Mesothelial cell of epicardium (in vitro differentiated cells): ENCODE data around the gene CTAG1B. TPM values are rescaled to one million over a fixed set of nuclear protein-coding genes. Genes with fewer than 3 reads are reported as not detected.
"Not testable (repeated sequence)": the region's sequence is repeated elsewhere in the genome, so short reads cannot be mapped to it uniquely, and the experiment has no call there.

Experiments
- DNase-seq, 2 experiments: peaks; one replicate each; pipeline ENCODE4 v3.0.0; 2021; ENCODE audit warnings: low spot score in 2 of 2; ENCODE audit not compliant: unreplicated experiment in 2 of 2
- H3K27ac Mint-ChIP-seq: 2 replicates; pipeline ENCODE4 v1.8.0; 2021; ENCODE audit warnings: mixed read lengths
- H3K27me3 Mint-ChIP-seq: 2 replicates; pipeline ENCODE4 v1.8.0; 2021; ENCODE audit warnings: low read depth, mixed read lengths
- H3K36me3 Mint-ChIP-seq: 2 replicates; pipeline ENCODE4 v1.8.0; 2021; ENCODE audit warnings: mixed read lengths
- H3K4me1 Mint-ChIP-seq: 2 replicates; pipeline ENCODE4 v1.8.0; 2021; ENCODE audit warnings: mixed read lengths
- H3K4me3 Mint-ChIP-seq: 2 replicates; pipeline ENCODE4 v1.8.0; 2021; ENCODE audit warnings: mild to moderate bottlenecking, moderate library complexity, mixed read lengths
- H3K9me3 Mint-ChIP-seq: 2 replicates; pipeline ENCODE4 v1.8.0; 2021; ENCODE audit warnings: mixed read lengths
- total RNA-seq: library from RNA; stranded (reverse); gene quantifications from 3 replicates; pipeline ENCODE4 v1.2.1, GENCODE V29; 2021
- TF ChIP-seq, protein P1 (sequence below): fragments of 200-600 bp; sonication (generic); IDR thresholded peaks from one replicate; pipeline ENCODE4 v1.5.0; 2021; ENCODE audit warnings: antibody characterized with exemption; ENCODE audit not compliant: unreplicated experiment

CTAG1B gene
- total RNA-seq, 1 donor from 2014 or later: not detected

DNA sequence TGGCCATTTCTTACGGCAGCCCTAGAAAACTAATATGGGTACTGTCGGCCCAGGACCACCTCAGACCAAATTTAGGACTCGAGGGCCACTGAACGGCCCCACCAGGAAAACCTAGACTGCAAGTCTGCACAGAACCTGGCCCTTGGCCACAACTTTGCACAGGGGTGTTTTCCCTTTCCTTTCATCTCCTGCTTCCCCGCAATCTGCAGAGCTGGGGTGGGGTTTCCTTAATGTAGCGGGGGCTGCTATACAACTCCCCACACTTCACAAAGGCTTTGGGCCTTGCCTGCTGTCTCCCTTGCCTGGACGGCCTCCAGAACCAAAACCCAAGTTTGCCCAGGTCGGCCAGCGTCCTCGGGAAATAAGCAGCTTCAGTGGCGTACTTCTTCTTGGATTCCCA lies 11.9 kb upstream of the CTAG1B start:
- not testable (repeated sequence) for H3K4me1 Mint-ChIP-seq, H3K9me3 Mint-ChIP-seq, H3K27me3 Mint-ChIP-seq, H3K27ac Mint-ChIP-seq, H3K4me3 Mint-ChIP-seq, DNase-seq, H3K36me3 Mint-ChIP-seq

DNA sequence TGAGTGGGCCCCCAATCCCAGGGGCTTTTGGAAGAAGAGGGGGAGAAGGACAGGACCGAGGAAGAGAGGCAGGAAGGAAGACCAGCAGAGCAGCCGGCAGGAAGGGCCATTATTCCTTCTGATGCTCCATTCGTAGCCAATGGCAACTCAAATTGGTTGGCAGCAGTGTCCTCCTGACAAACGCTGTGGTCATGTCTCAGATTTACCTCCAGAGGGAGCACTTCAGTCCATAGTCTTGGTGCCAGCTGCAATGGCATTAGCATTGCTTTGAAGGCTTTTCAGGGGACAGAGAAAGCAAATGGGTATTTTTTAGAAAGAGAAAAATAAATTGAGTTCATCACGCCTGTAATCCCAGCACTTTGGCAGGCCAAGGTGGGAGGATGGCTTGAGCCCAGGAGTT lies 9.9 kb upstream of the CTAG1B start:
- H3K4me3 Mint-ChIP-seq, DNase-seq, H3K4me1 Mint-ChIP-seq, H3K27me3 Mint-ChIP-seq, H3K36me3 Mint-ChIP-seq, H3K27ac Mint-ChIP-seq, H3K9me3 Mint-ChIP-seq: not testable (repeated sequence)

DNA sequence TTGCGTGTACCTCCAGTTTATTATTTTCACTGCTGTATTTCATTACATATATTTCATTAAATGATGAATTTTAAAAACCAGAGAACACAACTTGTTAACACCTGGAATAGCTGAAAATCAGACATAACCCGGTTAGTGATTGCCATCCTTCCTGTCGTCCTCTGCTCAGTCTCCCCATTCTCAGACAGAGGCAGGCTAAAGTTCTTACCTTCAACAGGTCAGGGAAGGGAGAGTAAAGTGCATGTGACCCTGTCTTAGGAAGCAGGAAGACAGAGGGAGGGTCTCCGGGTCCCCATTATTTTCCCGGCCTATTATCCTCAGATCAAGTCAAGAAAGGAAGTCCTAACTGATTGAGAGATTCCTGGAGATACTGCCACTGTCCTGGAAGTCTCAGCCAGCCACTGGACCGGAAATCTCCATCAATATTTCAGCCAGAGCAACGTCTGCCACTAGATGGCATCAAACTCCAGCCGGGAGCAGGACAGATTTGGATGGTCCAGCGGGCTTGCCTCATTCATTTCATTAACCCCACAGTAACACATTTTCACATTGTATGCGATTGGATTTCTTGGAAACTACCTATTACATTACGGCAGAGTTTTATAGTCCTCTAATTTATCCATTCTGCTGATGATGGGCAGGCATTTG lies 1.8 kb upstream of the CTAG1B start:
- H3K9me3 Mint-ChIP-seq, H3K36me3 Mint-ChIP-seq, H3K4me3 Mint-ChIP-seq, H3K27ac Mint-ChIP-seq, H3K27me3 Mint-ChIP-seq, H3K4me1 Mint-ChIP-seq, DNase-seq: not testable (repeated sequence)

DNA sequence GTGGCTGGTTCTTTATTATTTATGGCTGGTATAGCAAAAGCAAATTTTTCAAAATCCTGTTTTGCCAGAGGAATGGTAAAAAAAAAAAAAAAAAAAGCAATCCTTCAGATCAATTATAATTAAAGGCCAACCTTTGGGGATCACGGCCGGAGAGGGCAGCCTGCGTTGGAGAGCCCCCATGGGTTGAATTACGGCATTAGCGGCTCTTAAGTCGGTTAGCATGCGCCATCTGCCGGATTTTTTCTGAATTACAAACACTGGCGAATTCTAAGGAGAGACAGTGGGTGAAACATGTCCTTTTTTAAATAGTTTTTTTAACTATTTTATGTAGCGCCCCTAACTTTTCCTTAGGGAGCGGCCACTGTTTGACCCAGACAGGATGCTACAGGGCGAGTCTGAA lies 5.5 kb downstream of the CTAG1B start:
- H3K36me3 Mint-ChIP-seq, H3K27ac Mint-ChIP-seq, H3K27me3 Mint-ChIP-seq, H3K9me3 Mint-ChIP-seq, DNase-seq, H3K4me3 Mint-ChIP-seq, H3K4me1 Mint-ChIP-seq: not testable (repeated sequence)

DNA sequence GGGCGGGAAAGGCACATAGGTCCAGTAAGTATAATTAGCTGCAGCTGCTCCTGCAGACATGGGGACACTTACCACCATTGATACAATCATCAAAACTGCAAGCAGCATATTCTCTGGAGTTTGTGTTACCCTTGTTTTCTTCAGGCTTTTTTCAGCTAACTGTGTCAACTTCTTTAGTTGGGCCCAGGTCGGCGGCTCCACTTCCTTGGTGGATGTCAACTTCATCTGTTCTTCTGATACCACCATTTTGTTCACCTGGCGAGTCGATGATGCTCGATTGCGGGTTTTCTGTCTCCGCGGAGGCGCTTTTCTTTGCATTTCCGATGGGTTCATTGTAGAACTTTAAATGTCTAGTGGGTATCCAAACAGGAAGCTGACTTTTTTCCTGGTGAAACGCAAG lies 7.9 kb downstream of the CTAG1B start:
- H3K36me3 Mint-ChIP-seq, H3K27ac Mint-ChIP-seq, H3K4me1 Mint-ChIP-seq, DNase-seq, H3K4me3 Mint-ChIP-seq: not testable (repeated sequence)
- Mint-ChIP-seq H3K9me3 (peaks cover 16% of the 10 kb centered on the region), H3K27me3 (peaks cover 19% of the 10 kb centered on the region)

DNA sequence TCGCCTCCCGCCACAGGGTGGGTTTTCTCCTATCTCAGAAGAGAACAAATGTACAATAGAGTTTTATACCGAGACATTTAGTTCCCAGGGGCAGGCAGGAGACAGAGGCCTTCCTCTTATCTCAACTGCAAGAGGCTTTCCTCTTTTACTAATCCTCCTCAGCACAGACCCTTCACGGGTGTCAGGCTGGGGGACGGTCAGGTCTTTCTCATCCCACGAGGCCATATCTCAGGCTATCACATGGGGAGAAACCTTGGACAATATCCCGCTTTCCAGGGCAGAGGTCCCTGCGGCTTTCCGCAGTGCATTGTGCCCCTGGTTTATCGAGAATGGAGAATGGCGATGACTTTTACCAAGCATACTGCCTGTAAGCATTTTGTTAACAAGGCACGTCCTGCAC lies 10.3 kb downstream of the CTAG1B start:
- peaks cover 19% of the 10 kb centered on the region for H3K9me3 Mint-ChIP-seq

DNA sequence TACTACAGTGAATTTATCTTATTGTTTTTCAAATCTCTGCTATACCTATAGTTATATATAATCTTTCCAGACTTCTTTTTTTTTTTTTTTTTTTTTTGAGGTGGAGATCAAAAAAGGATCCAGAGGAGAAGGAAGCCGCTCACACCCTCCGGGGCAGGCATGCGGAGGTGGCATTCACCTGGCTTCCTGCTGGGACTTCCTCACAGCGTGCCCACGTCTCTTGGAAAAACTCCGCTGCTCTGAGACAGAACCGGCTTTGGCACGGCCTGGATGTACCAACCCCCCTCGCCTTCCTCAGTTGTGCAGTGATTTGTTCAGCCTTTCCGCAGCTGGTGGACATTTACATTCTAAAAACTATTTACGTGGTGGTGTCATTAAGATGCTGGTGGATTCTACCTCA lies 11.1 kb downstream of the CTAG1B start:
- H3K4me1 Mint-ChIP-seq, H3K36me3 Mint-ChIP-seq, H3K4me3 Mint-ChIP-seq, H3K27ac Mint-ChIP-seq, DNase-seq: not testable (repeated sequence)
- peaks cover 18% of the 10 kb centered on the region for H3K9me3 Mint-ChIP-seq
- H3K27me3 Mint-ChIP-seq: peaks cover 34% of the 10 kb centered on the region

More for the DNA sequence above, 10.3 kb downstream of the CTAG1B start:
- not testable (repeated sequence) for DNase-seq, H3K36me3 Mint-ChIP-seq, H3K27ac Mint-ChIP-seq, H3K4me3 Mint-ChIP-seq, H3K4me1 Mint-ChIP-seq
- peaks cover 34% of the 10 kb centered on the region for H3K27me3 Mint-ChIP-seq

DNA sequence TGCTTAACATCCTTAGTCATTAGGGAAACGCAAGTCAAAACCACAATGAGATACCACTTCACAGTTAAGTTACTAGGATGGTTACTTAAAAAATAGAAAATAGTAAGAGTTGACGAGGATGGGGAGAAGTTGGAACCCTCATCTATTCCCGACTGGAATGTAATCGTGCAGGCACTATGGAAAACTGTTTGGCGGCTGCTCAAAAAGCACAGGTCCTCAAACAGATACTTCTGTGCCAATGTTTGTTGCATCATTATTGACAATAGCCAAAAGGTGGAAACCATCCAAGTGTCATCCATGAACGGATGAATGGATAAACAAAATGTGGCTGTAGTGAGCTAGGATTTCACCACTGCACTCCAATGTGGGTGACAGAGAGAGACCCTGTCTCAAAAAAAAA lies 11.7 kb downstream of the CTAG1B start:
- TF ChIP-seq, protein P1, sequence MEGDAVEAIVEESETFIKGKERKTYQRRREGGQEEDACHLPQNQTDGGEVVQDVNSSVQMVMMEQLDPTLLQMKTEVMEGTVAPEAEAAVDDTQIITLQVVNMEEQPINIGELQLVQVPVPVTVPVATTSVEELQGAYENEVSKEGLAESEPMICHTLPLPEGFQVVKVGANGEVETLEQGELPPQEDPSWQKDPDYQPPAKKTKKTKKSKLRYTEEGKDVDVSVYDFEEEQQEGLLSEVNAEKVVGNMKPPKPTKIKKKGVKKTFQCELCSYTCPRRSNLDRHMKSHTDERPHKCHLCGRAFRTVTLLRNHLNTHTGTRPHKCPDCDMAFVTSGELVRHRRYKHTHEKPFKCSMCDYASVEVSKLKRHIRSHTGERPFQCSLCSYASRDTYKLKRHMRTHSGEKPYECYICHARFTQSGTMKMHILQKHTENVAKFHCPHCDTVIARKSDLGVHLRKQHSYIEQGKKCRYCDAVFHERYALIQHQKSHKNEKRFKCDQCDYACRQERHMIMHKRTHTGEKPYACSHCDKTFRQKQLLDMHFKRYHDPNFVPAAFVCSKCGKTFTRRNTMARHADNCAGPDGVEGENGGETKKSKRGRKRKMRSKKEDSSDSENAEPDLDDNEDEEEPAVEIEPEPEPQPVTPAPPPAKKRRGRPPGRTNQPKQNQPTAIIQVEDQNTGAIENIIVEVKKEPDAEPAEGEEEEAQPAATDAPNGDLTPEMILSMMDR: no peak
- DNase-seq: no peak
- H3K4me3 Mint-ChIP-seq: no peak overlapping the region
- H3K4me1 Mint-ChIP-seq: peaks cover 1% of the 10 kb centered on the region
- peaks cover 34% of the 10 kb centered on the region for H3K27me3 Mint-ChIP-seq
- peaks cover 13% of the 10 kb centered on the region for H3K9me3 Mint-ChIP-seq
- H3K27ac Mint-ChIP-seq: no peak overlapping the region
- no peaks in the 10 kb centered on the region for H3K36me3 Mint-ChIP-seq

DNA sequence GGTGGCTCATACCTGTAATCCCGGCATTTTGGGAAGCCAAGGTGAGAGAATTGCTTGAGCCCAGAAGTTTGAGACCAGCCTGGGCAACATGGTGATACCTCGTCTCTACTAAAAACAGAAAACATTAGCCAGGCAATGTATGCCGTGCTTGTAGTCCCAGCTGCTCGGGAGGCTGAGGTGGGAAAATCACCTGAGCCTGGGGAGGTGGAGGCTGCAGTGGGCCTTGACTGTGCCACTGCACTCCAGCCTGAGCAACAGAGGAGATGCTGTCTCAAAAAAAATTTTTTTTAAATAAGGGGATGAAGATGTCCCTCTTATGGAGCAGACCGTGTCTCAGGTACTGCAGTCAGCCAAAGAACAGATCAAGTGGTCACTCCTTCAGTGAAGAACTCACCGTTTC lies 13.5 kb downstream of the CTAG1B start:
- H3K4me1 Mint-ChIP-seq: no peaks in the 10 kb centered on the region
- peaks cover 38% of the 10 kb centered on the region for H3K27me3 Mint-ChIP-seq
- peaks cover 13% of the 10 kb centered on the region for H3K9me3 Mint-ChIP-seq
- no peaks in the 10 kb centered on the region for H3K36me3 Mint-ChIP-seq
- H3K27ac Mint-ChIP-seq: no peak overlapping the region
- TF ChIP-seq, protein P1: no peak
- DNase-seq: no peak
- H3K4me3 Mint-ChIP-seq: no peak overlapping the region
